ENCODE data around the gene ACAT1.

DNA sequence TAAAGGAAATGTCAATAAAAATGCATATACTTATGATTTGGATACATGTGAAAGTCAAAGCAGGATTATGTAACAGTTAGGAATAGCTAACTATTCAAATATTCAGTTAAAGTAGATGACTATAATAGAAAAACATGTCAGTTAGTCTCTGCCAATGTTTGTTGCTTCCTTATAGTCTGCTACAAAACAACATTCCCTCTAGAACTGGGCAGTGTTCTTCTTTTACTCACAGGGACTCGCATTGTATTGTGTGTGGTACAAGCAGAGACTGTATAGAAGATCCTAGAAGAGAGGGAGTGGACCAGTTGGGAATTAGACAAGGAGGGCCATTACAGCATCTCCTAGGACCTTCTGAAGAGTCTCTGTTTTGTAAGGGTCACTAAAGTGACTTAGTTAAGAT, 10.6 kb downstream of the ACAT1 start:
- TF ChIP-seq TAF1 (IDR thresholded peaks at IDR 0.05; ENCODE audit: low read depth, low read length): no peak
- TF ChIP-seq POLR2AphosphoS5 (IDR thresholded peaks at IDR 0.05; ENCODE audit: low read depth, low read length): no peak
- TF ChIP-seq POLR2A (IDR thresholded peaks at IDR 0.05; ENCODE audit: low read depth, low read length): no peak
- TF ChIP-seq SPI1 (IDR thresholded peaks at IDR 0.05; ENCODE audit: low read depth, low read length): no peak

Measured in GM12891 (cell line).